RWPE2 (cell line): Measurements from ENCODE around the gene SOSTDC1.
"Not testable (repeated sequence)": the region's sequence is repeated elsewhere in the genome, so short reads cannot be mapped to it uniquely, and the experiment has no call there.

Source experiments
- ATAC-seq: fragments of 200-7000 bp; cut with Tn5 transposase; 3 replicates; pipeline ENCODE4 v1.9.1; 2021; ENCODE audit warnings: low read depth
- DNase-seq: peaks from one replicate; pipeline ENCODE4 v3.0.0-alpha.2; 2020; ENCODE audit warnings: low spot score
- H3K27ac ChIP-seq: fragments of 450-650 bp; 2 replicates; pipeline ENCODE4 v1.5.1; 2017; ENCODE audit warnings: mild to moderate bottlenecking; ENCODE audit not compliant: poor library complexity, severe bottlenecking
- H3K27me3 ChIP-seq: fragments of 250-450 bp; sonication (Bioruptor Pico); 2 replicates; pipeline ENCODE4 v1.5.1; 2021; ENCODE audit warnings: mild to moderate bottlenecking, moderate library complexity; ENCODE audit not compliant: insufficient read depth, poor library complexity, severe bottlenecking
- H3K36me3 ChIP-seq: fragments of 250-450 bp; sonication (Bioruptor Pico); 2 replicates; pipeline ENCODE4 v1.5.1; 2020; ENCODE audit warnings: low read depth, mild to moderate bottlenecking, moderate library complexity
- H3K4me1 ChIP-seq: fragments of 250-450 bp; sonication (Bioruptor Pico); 2 replicates; pipeline ENCODE4 v1.5.1; 2021; ENCODE audit warnings: mild to moderate bottlenecking, moderate library complexity; ENCODE audit not compliant: insufficient read depth, poor library complexity, severe bottlenecking
- H3K4me3 ChIP-seq: fragments of 250-450 bp; sonication (Bioruptor Pico); 2 replicates; pipeline ENCODE4 v1.5.1; 2021; ENCODE audit warnings: mild to moderate bottlenecking, moderate library complexity; ENCODE audit not compliant: severe bottlenecking
- H3K9me3 ChIP-seq: fragments of 250-450 bp; sonication (Bioruptor Pico); 2 replicates; pipeline ENCODE4 v1.5.1; 2021; ENCODE audit warnings: mild to moderate bottlenecking, moderate library complexity; ENCODE audit not compliant: severe bottlenecking
- CTCF ChIP-seq: fragments of 450-650 bp; IDR thresholded peaks from one replicate; pipeline ENCODE4 v1.5.1; 2017; ENCODE audit warnings: mild to moderate bottlenecking, moderate library complexity; ENCODE audit not compliant: poor library complexity, severe bottlenecking

The SOSTDC1 gene

GRCh38 chr7:16509829-16510228, 44.3 kb upstream of the SOSTDC1 start:
- ATAC-seq, result no peak
- no peaks in the 10 kb centered on the region for H3K4me1 ChIP-seq
- H3K4me3 ChIP-seq, result no peak overlapping the region
- DNase-seq, result no peak
- TF ChIP-seq CTCF, result no peak
- H3K9me3 ChIP-seq, result no peaks in the 10 kb centered on the region
- no peaks in the 10 kb centered on the region for H3K27me3 ChIP-seq
- H3K27ac ChIP-seq, result no peak overlapping the region
- H3K36me3 ChIP-seq, result no peaks in the 10 kb centered on the region

- H3K9me3 ChIP-seq, H3K4me1 ChIP-seq, H3K27ac ChIP-seq, H3K36me3 ChIP-seq, H3K4me3 ChIP-seq, DNase-seq, H3K27me3 ChIP-seq, ATAC-seq: not testable (repeated sequence)
Observed at GRCh38 chr7:16506422-16506821, 40.9 kb upstream of the SOSTDC1 start.

- no peak for ATAC-seq
- TF ChIP-seq CTCF, result no peak
Observed at GRCh38 chr7:16504019-16504418, 38.5 kb upstream of the SOSTDC1 start.

GRCh38 chr7:16502303-16502702, 36.8 kb upstream of the SOSTDC1 start:
- Histone ChIP-seq H3K36me3 (no peaks in the 10 kb centered on the region), H3K4me1 (no peaks in the 10 kb centered on the region), H3K4me3 (no peak overlapping the region), H3K27me3 (no peaks in the 10 kb centered on the region), H3K9me3 (no peaks in the 10 kb centered on the region), H3K27ac (no peak overlapping the region)
- no peak for DNase-seq
- TF ChIP-seq CTCF, result no peak
- no peak for ATAC-seq

More at GRCh38 chr7:16504019-16504418, 38.5 kb upstream of the SOSTDC1 start:
- Histone ChIP-seq H3K36me3 (no peaks in the 10 kb centered on the region), H3K27ac (no peak overlapping the region), H3K4me3 (no peak overlapping the region), H3K4me1 (no peaks in the 10 kb centered on the region), H3K9me3 (no peaks in the 10 kb centered on the region), H3K27me3 (no peaks in the 10 kb centered on the region)
- no peak for DNase-seq

GRCh38 chr7:16498122-16498521, 32.6 kb upstream of the SOSTDC1 start:
- H3K9me3 ChIP-seq, result no peaks in the 10 kb centered on the region
- no peak overlapping the region for H3K4me3 ChIP-seq
- DNase-seq (no peak), ATAC-seq (no peak)
- H3K27ac ChIP-seq, result no peak overlapping the region
- H3K4me1 ChIP-seq, result no peaks in the 10 kb centered on the region
- no peaks in the 10 kb centered on the region for H3K36me3 ChIP-seq
- TF ChIP-seq CTCF, result no peak
- no peaks in the 10 kb centered on the region for H3K27me3 ChIP-seq
